ENCODE results near the gene PLXNA4.
A peak's percentile ranks its signal among the peaks of the same experiment; 100 is the strongest.

Gene PLXNA4

GRCh38 chr7:132446260-132446659 lies 130.0 kb downstream of the PLXNA4 start (continued):
- TF ChIP-seq IKZF3 (tag by site-specific recombination; IDR thresholded peaks at IDR 0.05) (no peak), ZNF449 (tag by site-specific recombination; IDR thresholded peaks at IDR 0.05) (no peak), ZNF580 (tag by site-specific recombination; IDR thresholded peaks at IDR 0.05) (no peak), ZNF768 (tag by site-specific recombination; IDR thresholded peaks at IDR 0.05) (no peak), ZNF792 (tag by site-specific recombination; IDR thresholded peaks at IDR 0.05) (no peak)

GRCh38 chr7:132443761-132444520 lies 132.3 kb downstream of the PLXNA4 start:
- TF ChIP-seq TCF7L2 (IDR thresholded peaks at IDR 0.05; ENCODE audit: borderline replicate concordance, low read depth, low read length), result no peak
- TF ChIP-seq CTCF (tag by site-specific recombination; IDR thresholded peaks at IDR 0.05), result peak; percentile 33; the same call in 1 of the 2 replicates
- no peak overlapping the region for H3K27ac ChIP-seq (ENCODE audit: extremely low read depth, low read depth, low read length)
- ChIA-PET POLR2A (no interaction called here), CTCF (interaction anchor here (0.7 kb wide), 1 partner anchor 32 kb away, joined by 4 read pairs; no protein-coding TSS in a partner anchor)
- H3K9me3 ChIP-seq (ENCODE audit: control insufficient read depth, insufficient read depth, low read depth, low read length), result no peaks in the 10 kb centered on the region
- no peak overlapping the region for H3K4me3 ChIP-seq (ENCODE audit: low read depth, low read length)
- no peaks in the 10 kb centered on the region for H3K36me3 ChIP-seq (ENCODE audit: control insufficient read depth in 2 of 2, insufficient read depth in 1 of 2, low read length in 2 of 2)
- H3K4me1 ChIP-seq (ENCODE audit: control insufficient read depth, insufficient read depth, low read length), result no peaks in the 10 kb centered on the region

GRCh38 chr7:132441935-132442334 lies 134.3 kb downstream of the PLXNA4 start:
- CTCF ChIA-PET, result no interaction called here
- Histone ChIP-seq H3K9me3 (ENCODE audit: control insufficient read depth, insufficient read depth, low read depth, low read length) (no peaks in the 10 kb centered on the region), H3K4me3 (ENCODE audit: low read depth, low read length) (no peak overlapping the region), H3K36me3 (ENCODE audit: control insufficient read depth in 2 of 2, insufficient read depth in 1 of 2, low read length in 2 of 2) (no peaks in the 10 kb centered on the region), H3K27ac (ENCODE audit: extremely low read depth, low read depth, low read length) (no peak overlapping the region), H3K4me1 (ENCODE audit: control insufficient read depth, insufficient read depth, low read length) (no peaks in the 10 kb centered on the region)
- TF ChIP-seq ZNF423 (tag by site-specific recombination; IDR thresholded peaks at IDR 0.05) (no peak), MZF1 (tag by site-specific recombination; IDR thresholded peaks at IDR 0.05; ENCODE audit: borderline replicate concordance) (no peak), ZBTB7A (tag by site-specific recombination; IDR thresholded peaks at IDR 0.05; ENCODE audit: low read depth) (no peak), ZNF394 (tag by site-specific recombination; IDR thresholded peaks at IDR 0.05; ENCODE audit: borderline replicate concordance) (no peak), GLI2 (tag by site-specific recombination; IDR thresholded peaks at IDR 0.05; ENCODE audit: borderline replicate concordance, low read depth) (no peak), ZNF10 (tag by site-specific recombination; IDR thresholded peaks at IDR 0.05) (no peak), ZNF600 (tag by site-specific recombination; IDR thresholded peaks at IDR 0.05) (no peak), ZBTB17 (tag by site-specific recombination; IDR thresholded peaks at IDR 0.05) (no peak), ZNF843 (tag by site-specific recombination; IDR thresholded peaks at IDR 0.05) (no peak)
- POLR2A ChIA-PET, result no interaction called here

GRCh38 chr7:132440151-132440550 lies 136.1 kb downstream of the PLXNA4 start:
- Histone ChIP-seq H3K4me1 (ENCODE audit: control insufficient read depth, insufficient read depth, low read length) (no peaks in the 10 kb centered on the region), H3K4me3 (ENCODE audit: low read depth, low read length) (no peak overlapping the region), H3K27ac (ENCODE audit: extremely low read depth, low read depth, low read length) (no peak overlapping the region), H3K36me3 (ENCODE audit: control insufficient read depth in 2 of 2, insufficient read depth in 1 of 2, low read length in 2 of 2) (no peaks in the 10 kb centered on the region), H3K9me3 (ENCODE audit: control insufficient read depth, insufficient read depth, low read depth, low read length) (no peaks in the 10 kb centered on the region)
- TF ChIP-seq ZNF155 (tag by site-specific recombination; IDR thresholded peaks at IDR 0.05) (no peak), ZNF488 (tag by site-specific recombination; IDR thresholded peaks at IDR 0.05) (no peak), ZNF121 (tag by site-specific recombination; IDR thresholded peaks at IDR 0.05) (no peak), SALL2 (tag by site-specific recombination; IDR thresholded peaks at IDR 0.05; ENCODE audit: borderline replicate concordance) (no peak), ZBTB17 (tag by site-specific recombination; IDR thresholded peaks at IDR 0.05) (no peak), ZFHX2 (tag by site-specific recombination; conservative IDR thresholded peaks at IDR 0.05) (no peak), ZBTB7A (tag by site-specific recombination; IDR thresholded peaks at IDR 0.05; ENCODE audit: low read depth) (no peak), ZNF843 (tag by site-specific recombination; IDR thresholded peaks at IDR 0.05) (no peak), ZNF548 (tag by site-specific recombination; IDR thresholded peaks at IDR 0.05) (no peak), RBAK (tag by site-specific recombination; IDR thresholded peaks at IDR 0.05) (no peak), REPIN1 (tag by site-specific recombination; IDR thresholded peaks at IDR 0.05; ENCODE audit: low read depth) (no peak), ZNF221 (tag by site-specific recombination; IDR thresholded peaks at IDR 0.05; ENCODE audit: borderline replicate concordance) (no peak)
- POLR2A ChIA-PET, result no interaction called here
- CTCF ChIA-PET, result interaction anchor here (0.6 kb wide), 1 partner anchor 1835 kb away, joined by 3 read pairs; no protein-coding TSS in a partner anchor

Data from HEK293 (cell line).